Middle frontal gyrus (tissue), 1 donor: ENCODE measurements around the gene CFAP100.

Source experiments
- DNase-seq: peaks from one replicate; pipeline ENCODE4 v3.0.0-alpha.2; 2015; ENCODE audit warnings: low spot score; ENCODE audit errors: extremely low spot score

Gene CFAP100

GRCh38 chr3:126478581-126479310 is 84.0 kb downstream of the CFAP100 start:
- no peak for DNase-seq

- DNase-seq: no peak
Measured at GRCh38 chr3:126479642-126480041, 84.9 kb downstream of the CFAP100 start.

- DNase-seq: no peak
Measured at GRCh38 chr3:126480206-126480605, 85.5 kb downstream of the CFAP100 start.

GRCh38 chr3:126480861-126481260 is 86.2 kb downstream of the CFAP100 start:
- no peak for DNase-seq

GRCh38 chr3:126481808-126482502 is 87.2 kb downstream of the CFAP100 start:
- no peak for DNase-seq

GRCh38 chr3:126482503-126483255 is 88.0 kb downstream of the CFAP100 start:
- no peak for DNase-seq

GRCh38 chr3:126483321-126483761 is 88.6 kb downstream of the CFAP100 start:
- no peak for DNase-seq

GRCh38 chr3:126484148-126484547 is 89.4 kb downstream of the CFAP100 start:
- no peak for DNase-seq

GRCh38 chr3:126484662-126485061 is 90.0 kb downstream of the CFAP100 start:
- DNase-seq: no peak

GRCh38 chr3:126485176-126485897 is 90.6 kb downstream of the CFAP100 start:
- DNase-seq: no peak

- no peak for DNase-seq
Measured at GRCh38 chr3:126485956-126486355, 91.2 kb downstream of the CFAP100 start.
